ENCODE results near the gene ANKRD23.

ANKRD23 gene

DNA sequence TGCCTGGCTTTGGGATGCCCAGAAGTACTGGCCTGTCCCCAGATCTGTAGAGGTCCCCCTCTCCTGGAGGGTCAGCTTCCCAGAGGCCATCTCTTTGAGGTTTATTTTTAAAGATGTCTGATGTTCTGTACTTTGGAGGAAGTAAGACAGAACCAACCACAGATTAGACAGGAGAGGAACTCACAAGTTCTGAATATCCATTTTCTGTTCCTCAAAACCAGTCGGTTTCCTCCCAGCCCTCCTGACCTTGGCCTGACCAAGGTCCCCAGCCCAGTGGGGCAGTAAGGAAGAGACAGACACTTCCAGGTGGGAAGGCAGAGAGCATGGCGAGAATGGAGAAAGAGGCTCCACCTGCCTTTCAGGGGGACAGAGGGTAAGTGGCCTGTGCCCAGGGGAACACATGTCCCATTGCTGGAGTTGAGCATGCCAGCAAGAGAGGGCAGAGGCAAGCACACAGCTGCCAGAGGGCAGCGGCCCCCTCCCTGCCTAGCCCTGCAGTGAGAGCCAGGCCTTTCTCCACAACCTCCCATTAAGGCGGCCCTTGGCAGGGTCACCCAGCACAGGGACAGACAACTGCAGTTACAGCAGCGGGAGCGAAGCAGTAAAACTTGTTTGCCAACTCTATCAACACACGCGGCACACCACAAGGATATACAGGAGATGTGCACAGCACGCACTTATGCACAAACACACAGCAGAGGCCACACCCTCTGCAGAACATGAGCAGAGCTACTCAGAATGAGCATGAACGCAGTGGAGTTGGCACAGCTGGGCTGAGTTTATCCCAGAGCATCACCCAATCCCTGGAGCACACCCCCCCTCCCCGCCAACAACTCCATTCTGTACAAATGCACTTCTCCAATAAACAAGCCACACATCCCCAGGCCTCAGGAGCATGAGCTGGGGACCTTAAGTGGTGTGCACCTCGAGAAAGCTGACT is 44.5 kb upstream of the ANKRD23 start:
- DNase-seq (ENCODE audit: low read depth) = no peak
- H3K4me3 ChIP-seq (ENCODE audit: low read depth, low read length) = no peak overlapping the region

DNA sequence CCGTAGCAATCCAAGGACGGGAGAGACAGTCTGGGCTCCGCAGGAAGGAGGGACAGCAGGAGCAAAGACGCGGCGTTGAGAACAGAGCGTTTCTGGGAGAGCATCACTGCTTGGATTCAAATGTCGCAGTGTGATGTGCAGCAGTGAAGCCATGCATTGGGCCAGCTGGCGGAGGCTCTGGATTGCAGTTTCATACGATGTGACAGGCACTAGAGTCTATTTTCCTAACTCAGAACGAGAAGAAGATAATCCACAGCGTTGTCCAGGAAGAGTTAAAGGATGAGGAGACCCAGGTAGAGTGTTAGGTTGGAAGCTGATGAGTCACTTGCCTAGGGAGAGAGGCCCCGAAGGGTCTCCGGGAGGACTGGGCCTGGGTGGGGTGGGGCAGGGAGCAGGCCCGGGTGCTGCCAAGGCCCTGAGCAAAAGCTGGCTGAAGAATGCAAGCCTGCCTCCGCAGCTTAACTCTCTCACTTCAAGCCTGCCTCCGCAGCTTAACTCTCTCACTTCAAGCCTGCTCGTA is 43.7 kb upstream of the ANKRD23 start:
- DNase-seq (ENCODE audit: low read depth) = no peak
- TF ChIP-seq MYC (IDR thresholded peaks at IDR 0.05; ENCODE audit: low read depth, low read length) (no peak), POLR2A (IDR thresholded peaks at IDR 0.05; ENCODE audit: extremely low read depth, insufficient read length) (no peak)
- TF ChIP-seq, protein P1, sequence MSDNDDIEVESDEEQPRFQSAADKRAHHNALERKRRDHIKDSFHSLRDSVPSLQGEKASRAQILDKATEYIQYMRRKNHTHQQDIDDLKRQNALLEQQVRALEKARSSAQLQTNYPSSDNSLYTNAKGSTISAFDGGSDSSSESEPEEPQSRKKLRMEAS (IDR thresholded peaks at IDR 0.05; ENCODE audit: low read depth, low read length) = no peak
- TF ChIP-seq, protein P2, sequence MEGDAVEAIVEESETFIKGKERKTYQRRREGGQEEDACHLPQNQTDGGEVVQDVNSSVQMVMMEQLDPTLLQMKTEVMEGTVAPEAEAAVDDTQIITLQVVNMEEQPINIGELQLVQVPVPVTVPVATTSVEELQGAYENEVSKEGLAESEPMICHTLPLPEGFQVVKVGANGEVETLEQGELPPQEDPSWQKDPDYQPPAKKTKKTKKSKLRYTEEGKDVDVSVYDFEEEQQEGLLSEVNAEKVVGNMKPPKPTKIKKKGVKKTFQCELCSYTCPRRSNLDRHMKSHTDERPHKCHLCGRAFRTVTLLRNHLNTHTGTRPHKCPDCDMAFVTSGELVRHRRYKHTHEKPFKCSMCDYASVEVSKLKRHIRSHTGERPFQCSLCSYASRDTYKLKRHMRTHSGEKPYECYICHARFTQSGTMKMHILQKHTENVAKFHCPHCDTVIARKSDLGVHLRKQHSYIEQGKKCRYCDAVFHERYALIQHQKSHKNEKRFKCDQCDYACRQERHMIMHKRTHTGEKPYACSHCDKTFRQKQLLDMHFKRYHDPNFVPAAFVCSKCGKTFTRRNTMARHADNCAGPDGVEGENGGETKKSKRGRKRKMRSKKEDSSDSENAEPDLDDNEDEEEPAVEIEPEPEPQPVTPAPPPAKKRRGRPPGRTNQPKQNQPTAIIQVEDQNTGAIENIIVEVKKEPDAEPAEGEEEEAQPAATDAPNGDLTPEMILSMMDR (IDR thresholded peaks at IDR 0.05; ENCODE audit: low read depth, low read length) = no peak
- H3K4me3 ChIP-seq (ENCODE audit: low read depth, low read length) = no peak overlapping the region

More for the DNA sequence above, 44.5 kb upstream of the ANKRD23 start:
- TF ChIP-seq MYC (IDR thresholded peaks at IDR 0.05; ENCODE audit: low read depth, low read length) (no peak), POLR2A (IDR thresholded peaks at IDR 0.05; ENCODE audit: extremely low read depth, insufficient read length) (no peak)
- TF ChIP-seq, protein P1 (IDR thresholded peaks at IDR 0.05; ENCODE audit: low read depth, low read length) = no peak
- TF ChIP-seq, protein P2 (IDR thresholded peaks at IDR 0.05; ENCODE audit: low read depth, low read length) = no peak

DNA sequence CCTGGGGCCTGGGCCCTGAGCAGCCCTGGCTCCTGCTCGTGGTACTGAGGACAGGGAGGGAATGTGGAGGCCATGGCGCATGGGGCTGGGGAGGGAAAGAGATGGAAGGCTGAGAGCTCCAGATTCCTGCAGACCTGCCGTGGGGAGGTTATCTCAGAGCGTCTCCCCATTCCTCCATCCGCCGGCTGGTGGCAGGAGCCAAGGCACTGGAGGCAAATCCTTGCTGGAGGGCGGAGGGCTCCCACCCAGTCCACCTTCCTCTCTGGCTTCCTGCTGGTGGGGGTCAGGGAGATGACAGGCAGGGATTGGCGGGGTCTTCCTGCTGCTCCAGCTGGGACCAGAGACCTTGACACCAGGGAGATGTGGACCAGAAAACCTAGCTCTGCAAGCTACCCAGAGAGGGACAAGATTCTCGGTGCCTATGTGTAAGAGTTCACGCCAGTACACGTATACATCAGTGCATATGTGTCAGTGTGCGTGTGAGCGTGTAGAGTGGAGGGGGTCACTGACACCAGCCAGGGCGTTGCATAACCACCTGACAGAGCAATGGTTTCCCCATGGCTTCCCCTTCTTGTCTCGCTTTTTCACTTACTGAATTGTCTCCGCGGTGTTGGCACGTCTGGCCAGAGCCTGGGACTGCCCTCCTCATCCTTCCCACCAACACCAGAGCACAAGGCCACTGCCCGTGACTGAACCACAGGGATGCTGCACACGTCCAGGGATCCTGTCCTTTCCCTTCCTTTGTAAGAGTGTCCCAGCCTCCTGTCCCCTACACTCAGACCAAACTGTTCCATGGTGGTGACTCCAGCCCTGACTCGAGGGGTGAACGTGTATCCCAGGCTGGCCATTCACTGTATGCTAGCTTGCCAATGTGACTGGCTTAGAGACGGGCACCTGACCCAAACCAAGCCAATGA is 41.9 kb upstream of the ANKRD23 start:
- no peak for DNase-seq (ENCODE audit: low read depth)
- no peak for TF ChIP-seq MYC (IDR thresholded peaks at IDR 0.05; ENCODE audit: low read depth, low read length)
- TF ChIP-seq, protein P1 (IDR thresholded peaks at IDR 0.05; ENCODE audit: low read depth, low read length) = no peak
- TF ChIP-seq, protein P2 (IDR thresholded peaks at IDR 0.05; ENCODE audit: low read depth, low read length) = no peak
- no peak for TF ChIP-seq POLR2A (IDR thresholded peaks at IDR 0.05; ENCODE audit: extremely low read depth, insufficient read length)
- no peak overlapping the region for H3K4me3 ChIP-seq (ENCODE audit: low read depth, low read length)

DNA sequence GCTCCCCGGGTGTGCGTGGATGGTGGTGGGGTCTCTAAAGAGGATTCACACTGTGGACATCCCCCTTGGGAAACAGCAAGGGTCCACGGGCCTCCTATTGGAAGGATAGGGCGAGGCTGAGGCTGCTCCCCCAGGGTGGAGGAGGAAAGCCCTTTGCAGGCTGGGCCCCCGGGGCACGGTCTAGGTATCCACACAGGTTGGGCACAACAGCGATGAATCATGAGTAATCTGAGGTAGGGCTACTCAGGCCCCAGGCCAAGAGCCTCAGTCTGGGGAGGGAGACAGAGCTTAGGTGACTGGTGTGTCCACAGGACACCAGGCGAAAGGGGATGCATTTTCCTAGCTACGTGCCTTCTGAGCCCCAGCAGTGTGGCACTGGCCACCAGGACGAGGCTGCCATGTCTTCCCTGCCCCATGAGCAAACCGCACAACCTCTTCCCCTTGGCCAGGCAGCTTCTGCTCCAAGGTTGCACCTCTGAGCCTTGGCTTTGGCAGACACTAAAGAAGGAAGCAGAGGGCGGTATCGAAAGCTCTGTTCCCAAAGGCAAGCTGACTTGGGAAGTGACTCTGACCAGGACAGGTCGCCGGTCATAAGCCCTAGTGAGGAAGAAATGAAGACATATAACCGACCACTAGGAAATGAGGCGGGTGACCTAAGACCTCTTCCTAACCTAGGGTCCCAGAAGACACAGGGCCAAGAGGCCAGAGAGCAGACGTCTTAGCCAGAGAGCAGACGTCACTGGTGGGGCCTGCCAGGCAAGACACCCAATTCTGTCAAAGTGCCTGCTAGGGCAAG is 40.7 kb upstream of the ANKRD23 start:
- H3K4me3 ChIP-seq (ENCODE audit: low read depth, low read length) = no peak overlapping the region
- no peak for DNase-seq (ENCODE audit: low read depth)
- TF ChIP-seq POLR2A (IDR thresholded peaks at IDR 0.05; ENCODE audit: extremely low read depth, insufficient read length) = no peak
- TF ChIP-seq, protein P2 (IDR thresholded peaks at IDR 0.05; ENCODE audit: low read depth, low read length) = no peak
- TF ChIP-seq, protein P1 (IDR thresholded peaks at IDR 0.05; ENCODE audit: low read depth, low read length) = no peak
- no peak for TF ChIP-seq MYC (IDR thresholded peaks at IDR 0.05; ENCODE audit: low read depth, low read length)

DNA sequence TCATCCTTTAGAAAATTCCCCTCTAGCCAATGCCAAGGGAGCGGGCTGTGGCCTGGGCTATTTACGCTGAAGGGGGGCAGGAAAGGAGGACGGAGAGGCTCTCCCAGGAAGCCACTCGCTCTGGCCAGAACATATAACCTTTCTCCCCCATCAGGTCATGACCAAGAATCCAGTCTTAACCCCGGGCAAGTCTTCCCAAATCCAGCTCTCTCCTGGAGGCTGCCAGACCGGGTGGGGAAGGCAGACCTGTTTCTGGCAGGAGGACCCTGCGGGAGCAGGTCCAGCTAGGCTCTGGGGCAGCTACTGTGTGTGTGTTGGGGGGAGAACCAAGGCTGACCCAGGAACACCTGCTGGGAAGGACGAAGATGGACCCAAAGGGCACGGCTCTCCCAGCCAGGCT is 39.5 kb upstream of the ANKRD23 start:
- no peak for DNase-seq (ENCODE audit: low read depth)
- H3K4me3 ChIP-seq (ENCODE audit: low read depth, low read length) = no peak overlapping the region
- TF ChIP-seq, protein P2 (IDR thresholded peaks at IDR 0.05; ENCODE audit: low read depth, low read length) = no peak
- no peak for TF ChIP-seq MYC (IDR thresholded peaks at IDR 0.05; ENCODE audit: low read depth, low read length)
- TF ChIP-seq POLR2A (IDR thresholded peaks at IDR 0.05; ENCODE audit: extremely low read depth, insufficient read length) = no peak
- TF ChIP-seq, protein P1 (IDR thresholded peaks at IDR 0.05; ENCODE audit: low read depth, low read length) = no peak
